Uterus (tissue), 2 donors: ENCODE data around the gene HIBCH.

Experiments
- CTCF ChIP-seq, 4 experiments: fragments of 200-600 bp in 2 of 4; fragments of 450-650 bp in 2 of 4; sonication (generic) in 2 of 4; IDR thresholded peaks; one replicate each; pipeline ENCODE4 v1.5.1; 2016 to 2019; ENCODE audit warnings: antibody characterized with exemption in 4 of 4, mild to moderate bottlenecking in 2 of 4, moderate library complexity in 1 of 4
- POLR2A ChIP-seq, 2 donors: fragments of 450-650 bp; IDR thresholded peaks; one replicate each; pipeline ENCODE4 v1.6.1; 2016; ENCODE audit warnings: antibody characterized with exemption in 2 of 2, mild to moderate bottlenecking in 1 of 2, moderate library complexity in 1 of 2

- no peak for TF ChIP-seq CTCF (IDR thresholded peaks at IDR 0.05)
- no peak for TF ChIP-seq POLR2A (IDR thresholded peaks at IDR 0.05)
Observed at GRCh38 chr2:190350371-190350770, 30.7 kb upstream of the HIBCH start.
